ENCODE measurements around the gene GFRA1.
"Not testable (repeated sequence)": the region's sequence is repeated elsewhere in the genome, so short reads cannot be mapped to it uniquely, and the experiment has no call there.

GFRA1 gene

DNA sequence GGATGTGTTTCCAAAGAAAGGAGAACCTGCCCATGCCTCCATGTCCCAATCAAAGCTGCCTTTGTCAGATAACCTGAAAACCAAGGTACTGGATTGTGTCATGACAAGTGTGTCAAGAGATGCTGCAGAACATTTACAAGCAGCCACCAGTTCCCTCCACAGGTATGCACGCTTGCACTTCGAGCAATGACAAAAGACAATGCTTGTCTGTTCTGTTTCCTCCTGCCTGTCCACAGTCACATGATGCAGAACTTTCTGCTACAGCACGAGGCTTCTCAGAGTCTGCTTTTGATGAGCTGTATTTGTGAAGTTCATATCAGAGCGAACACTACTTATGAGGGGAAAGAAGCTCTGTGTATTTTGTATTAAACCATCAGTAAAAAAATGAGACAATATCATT is 209.9 kb downstream of the GFRA1 start:
- no peak for DNase-seq (ENCODE audit: low read depth)

DNA sequence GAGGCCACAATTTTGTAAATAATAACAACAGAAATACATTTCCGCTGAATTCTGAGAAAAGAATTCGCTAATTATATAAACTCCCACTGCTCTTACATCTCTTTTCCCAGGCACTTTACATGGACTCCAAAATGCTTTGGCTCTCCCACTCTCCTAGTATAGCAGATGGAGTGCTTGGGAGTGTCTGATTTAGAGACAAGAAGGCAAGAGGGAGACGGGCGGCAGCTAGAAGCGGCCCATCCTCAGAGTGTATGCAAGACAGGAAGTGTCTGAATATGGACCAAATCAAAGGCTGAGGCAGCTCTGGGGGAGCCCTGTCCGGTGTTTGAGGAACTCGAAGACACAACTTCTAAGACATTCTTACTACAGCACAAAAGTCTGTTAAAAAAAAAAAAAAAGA is 212.1 kb downstream of the GFRA1 start:
- no peak for DNase-seq (ENCODE audit: low read depth)

DNA sequence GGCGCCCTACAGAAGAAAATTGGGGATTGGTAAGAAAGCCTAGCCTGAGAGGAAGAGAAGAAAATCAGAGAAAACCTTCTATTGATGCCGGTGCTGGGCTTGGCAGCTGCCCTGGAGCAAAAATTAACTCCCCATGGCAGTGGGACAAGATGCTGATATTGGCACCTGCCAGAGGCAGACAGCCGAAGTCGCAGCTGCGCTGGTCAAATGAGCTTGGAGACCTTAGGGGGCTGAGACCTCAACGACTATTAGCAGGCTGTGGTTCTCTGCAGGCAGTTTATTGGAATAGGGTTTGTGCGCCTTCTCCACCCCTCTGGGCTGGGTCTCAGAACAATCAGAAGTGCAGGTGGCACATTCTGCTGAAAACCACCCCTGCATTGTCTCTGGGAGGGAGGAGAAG is 213.7 kb downstream of the GFRA1 start:
- no peak for DNase-seq (ENCODE audit: low read depth)

DNA sequence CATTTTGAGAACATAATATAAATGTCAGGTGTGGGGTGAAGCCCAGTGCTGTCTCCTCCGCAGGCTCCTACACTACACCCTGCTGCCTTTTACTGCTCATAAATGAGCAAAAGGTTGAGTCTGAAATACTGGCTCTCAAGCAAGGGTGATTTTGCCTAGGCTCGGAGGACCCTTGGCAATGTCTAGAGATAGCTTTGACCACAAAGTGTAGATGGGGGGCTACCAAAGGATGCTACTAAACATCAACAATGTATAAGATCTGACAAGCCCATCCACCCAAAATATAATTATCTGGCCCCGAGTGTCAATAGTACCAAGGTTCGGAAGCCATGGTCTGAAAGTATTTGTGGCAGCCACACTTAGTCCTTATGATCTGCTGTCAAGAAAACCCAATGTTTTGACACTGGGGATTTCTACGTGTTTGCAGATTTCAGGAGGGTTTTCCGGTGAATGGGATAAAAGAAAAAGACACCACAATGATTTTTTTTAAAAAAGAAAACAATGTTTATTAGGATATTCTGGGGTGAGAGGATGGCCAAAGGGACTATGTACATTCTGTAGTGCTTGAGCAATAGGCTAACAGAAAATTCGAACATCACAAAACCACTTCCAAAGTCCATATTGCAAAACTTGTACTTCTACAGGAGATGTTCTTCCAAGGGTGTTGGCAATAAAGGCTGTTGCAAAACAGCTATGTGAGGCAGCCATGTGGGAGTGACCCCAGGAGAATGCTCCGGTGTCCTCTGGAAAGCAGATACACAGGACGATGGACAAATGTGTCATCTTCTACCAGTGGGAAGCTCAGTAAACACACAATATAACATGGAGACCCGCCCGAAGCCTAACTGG is 216.3 kb downstream of the GFRA1 start:
- DNase-seq (ENCODE audit: low read depth): no peak

DNA sequence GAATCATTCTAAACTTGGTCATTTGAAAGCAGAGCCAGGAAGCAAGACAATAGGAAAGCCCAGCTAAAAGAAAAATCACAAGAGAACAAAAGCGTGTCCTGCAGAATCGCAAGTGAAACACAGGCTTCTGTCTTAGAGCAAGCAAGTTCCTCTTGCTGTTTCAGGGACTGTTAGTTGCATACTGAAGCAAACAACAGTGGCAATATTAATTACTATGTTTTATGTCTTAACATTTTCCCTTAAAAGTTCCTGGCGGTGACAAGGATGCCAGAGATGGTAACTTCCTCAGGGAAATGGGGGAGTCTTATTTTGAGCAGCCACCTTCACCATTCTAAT is 217.1 kb downstream of the GFRA1 start:
- no peak for DNase-seq (ENCODE audit: low read depth)

DNA sequence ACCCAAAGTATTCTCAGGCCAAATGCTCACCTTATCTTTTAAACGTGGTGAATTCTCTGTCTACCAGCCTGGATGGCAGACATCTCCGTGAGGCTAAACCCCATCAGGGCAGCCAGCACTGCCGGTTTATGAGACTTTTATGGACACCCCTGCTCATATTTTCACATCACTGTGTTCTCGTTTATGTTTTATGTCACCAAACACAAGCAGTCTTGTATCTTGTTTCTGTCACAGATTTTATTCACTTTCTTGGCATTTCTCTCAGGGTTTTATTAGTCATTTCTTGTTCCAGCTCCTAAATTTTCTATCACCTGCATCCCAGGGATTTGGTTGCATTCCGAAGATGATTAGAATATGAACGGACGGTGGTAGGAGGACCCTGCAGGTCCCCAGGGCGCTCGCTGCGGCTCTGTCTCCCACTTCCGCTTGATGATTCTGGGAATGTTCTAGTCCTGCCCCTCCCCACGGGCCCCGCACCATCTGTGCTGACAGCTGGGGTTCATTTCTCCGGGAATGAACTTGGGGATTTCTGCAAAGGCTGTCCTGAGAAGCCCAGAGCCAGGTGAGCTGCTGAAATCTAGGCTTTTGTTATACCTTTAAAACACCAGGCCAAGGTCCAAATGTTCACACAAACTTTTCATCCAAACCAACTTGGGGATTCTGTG is 217.6 kb downstream of the GFRA1 start:
- no peak for DNase-seq (ENCODE audit: low read depth)

DNA sequence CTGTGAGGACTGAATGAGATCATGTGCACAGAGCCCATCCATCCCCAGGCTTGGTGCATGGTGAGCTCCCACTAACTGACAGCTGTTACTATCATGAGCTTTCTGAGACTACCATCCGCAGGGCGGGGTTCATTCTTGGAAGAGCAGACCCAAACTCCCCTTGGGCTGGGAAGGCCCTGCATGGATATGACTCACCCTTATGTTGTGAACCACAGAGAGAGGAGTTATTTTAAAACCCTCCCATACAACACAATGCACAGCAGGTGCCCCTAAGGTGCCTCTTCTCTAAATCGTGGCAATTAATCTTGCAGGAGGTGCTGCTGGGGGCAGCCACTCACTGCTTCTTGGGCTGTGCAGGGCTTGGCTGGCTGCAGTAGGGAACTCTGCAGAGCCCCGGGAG is 219.1 kb downstream of the GFRA1 start:
- no peak for DNase-seq (ENCODE audit: low read depth)

DNA sequence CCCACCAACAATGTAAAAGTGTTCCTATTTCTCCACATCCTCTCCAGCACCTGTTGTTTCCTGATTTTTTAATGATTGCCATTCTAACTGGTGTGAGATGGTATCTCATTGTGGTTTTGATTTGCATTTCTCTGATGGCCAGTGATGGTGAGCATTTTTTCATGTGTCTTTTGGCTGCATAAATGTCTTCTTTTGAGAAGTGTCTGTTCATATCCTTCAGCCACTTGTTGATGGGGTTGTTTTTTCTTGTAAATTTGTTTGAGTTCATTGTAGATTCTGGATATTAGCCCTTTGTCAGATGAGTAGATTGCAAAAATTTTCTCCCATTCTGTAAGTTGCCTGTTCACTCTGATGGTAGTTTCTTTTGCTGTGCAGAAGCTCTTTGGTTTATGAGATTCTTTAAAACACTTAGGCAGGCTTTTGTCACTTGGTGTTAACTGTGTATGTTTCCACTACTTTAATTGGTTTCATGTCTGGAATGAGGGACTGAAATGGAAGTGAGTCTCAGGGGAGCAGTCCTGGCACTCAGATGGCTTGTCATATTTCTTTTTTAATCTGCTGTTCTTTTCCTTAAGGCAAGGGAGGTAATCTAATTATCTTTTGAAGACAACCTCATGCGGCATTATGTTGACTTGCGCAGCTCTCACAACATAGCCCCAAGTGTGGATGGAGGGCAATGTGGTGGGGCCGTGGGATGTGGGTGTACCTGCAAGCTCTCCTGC is 219.8 kb downstream of the GFRA1 start:
- DNase-seq (ENCODE audit: low read depth): not testable (repeated sequence)

DNA sequence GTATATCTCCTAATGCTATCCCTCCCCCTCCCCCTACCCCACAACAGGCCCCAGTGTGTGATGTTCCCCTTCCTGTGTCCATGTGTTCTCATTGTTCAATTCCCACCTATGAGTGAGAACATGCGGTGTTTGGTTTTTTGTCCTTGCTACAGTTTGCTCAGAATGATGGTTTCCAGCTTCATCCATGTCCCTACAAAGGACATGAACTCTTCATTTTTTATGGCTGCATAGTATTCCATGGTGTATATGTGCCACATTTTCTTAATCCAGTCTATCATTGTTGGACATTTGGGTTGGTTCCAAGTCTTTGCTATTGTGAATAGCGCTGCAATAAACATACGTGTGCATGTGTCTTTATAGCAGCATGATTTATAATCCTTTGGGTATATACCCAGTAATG is 220.5 kb downstream of the GFRA1 start:
- not testable (repeated sequence) for DNase-seq (ENCODE audit: low read depth)

DNA sequence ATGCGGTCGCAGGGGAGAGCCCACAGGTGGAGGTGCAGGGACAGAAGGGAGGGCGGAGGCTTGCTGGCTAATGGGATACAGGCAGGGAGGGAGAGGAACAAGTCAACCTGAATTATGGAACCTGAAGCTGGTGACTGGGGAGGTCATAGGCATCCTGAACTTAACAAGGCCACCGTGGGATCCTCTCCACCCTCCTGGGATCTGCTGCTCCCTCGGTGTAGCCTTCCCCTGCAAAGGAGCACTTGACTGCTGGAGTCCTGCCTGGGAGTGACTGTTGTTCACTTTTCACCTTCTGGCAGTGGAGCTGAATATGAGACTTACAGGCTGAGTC is 223.1 kb downstream of the GFRA1 start:
- no peak for DNase-seq (ENCODE audit: low read depth)

DNA sequence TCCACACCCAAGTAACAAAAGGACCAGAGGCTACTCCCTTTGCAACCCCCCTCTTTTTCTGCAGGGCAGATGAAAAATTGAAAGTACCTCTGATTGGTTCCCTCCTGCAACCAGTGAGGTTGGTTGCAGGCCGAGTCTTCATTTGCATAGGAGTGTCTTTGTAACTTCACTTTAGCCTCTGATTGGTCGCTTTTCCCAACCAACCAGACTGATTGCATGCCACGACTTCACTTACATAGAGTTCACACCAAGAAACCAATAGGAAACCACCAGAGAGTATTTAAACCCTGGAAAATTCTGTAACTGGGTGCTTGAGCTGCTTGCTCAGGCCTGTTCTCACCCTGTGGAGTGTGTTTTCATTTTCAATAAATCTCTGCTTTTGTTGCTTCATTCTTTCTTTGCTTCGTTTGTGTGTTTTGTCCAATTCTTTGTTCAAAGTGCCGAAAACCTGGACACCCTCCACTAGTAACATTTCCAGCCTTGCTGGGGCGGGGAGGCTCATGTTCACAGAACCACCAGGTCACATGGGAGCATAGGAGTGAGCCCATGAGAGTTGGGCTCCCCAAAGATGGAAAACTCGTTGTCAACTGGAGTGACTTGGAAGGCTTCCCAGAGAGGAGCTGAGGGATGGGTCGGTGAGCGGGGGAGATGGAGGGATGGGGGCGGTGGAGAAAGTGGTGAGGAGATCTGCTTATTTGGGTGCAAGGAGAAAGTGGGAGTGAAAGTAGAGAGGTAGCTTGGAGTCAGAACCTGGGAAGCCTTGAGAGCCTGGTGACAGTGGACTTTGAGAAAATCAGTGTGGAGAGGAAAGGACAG is 223.6 kb downstream of the GFRA1 start:
- no peak for DNase-seq (ENCODE audit: low read depth)

DNA sequence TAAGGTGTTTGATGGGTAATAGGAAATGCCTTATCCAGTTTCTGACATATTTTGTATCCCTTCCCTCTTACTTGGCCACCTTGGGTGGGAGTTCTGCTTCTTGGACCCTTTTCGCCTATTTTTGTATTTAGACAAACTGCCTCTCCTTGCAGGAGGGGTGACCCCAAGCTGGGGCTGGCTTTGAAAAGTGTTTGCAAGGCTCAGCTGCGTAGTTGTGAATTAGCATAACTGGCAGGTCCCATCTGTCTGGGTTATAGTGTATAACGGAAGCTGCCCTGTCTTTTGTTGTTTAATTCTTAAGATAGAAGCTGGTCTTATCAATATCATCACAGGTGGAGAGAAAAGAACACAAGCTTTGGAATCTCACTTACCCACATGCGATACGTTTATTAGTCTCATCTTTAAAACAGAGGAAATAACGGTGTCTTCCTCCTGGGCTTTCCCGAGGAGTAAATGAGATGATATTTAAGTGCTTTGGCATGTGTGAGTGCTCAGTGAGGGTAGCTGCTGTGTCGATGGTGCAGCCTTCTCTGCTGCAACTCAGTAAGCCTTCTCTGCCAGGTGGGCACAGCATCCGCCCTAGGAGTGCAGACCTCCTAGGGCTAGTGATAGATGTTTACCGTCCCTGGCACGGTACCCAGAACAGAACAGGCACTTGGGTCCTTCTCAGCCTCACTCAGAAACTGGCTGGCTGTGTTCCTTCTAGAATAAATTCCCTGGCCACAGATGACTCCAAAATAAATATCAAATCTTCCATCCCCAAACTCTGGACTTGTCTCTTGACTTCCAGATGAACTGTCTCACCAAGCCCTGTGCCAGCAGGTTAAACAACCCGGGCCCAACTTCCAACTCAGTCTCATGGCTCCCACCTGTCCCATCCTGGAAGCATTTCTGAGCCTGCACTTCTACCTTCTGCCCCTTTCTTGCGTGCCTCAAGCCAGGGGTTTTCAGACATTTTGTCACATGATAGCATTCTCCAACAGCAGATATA is 227.3 kb downstream of the GFRA1 start:
- no peak for DNase-seq (ENCODE audit: low read depth)

DNA sequence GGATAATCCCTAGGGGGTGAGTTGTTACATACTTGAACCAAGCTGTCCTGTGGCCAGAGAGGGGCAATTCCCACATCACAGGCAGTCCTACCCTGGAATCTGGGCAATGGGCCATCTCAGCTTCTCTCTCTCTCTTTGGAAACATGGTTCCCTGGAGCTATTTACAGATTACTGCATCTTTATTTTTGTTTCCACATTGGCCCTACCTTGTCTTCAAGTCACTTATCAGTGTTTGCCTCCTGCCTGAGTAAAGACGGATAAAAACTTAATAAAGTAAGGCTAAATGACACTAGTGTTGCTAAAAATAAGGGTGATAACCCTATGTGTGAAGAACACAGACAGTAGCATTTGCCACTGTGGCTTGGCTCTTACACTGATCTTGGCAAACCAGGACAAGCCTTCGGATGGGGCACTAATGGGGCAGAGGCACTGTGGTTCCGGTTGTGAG is 228.2 kb downstream of the GFRA1 start:
- DNase-seq (ENCODE audit: low read depth): no peak

DNA sequence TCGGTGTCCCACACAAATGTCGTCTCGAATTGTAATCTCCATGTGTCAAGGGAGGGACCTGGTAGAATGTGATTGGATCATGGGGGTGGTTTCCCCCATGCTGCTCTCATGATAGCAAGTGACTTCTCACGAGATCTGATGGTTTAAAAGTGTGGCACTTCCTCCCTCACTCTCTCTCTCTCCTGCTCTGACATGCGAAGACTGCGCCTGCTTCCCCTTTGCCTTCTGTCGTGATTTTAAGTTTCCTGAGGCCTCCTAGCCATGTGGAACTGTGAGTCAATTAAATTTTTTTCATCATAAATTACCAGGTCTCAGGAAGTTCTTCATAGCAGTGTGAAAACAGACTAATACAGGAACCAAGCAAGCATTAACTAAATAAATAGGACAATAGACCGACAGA is 229.1 kb downstream of the GFRA1 start:
- no peak for DNase-seq (ENCODE audit: low read depth)

DNA sequence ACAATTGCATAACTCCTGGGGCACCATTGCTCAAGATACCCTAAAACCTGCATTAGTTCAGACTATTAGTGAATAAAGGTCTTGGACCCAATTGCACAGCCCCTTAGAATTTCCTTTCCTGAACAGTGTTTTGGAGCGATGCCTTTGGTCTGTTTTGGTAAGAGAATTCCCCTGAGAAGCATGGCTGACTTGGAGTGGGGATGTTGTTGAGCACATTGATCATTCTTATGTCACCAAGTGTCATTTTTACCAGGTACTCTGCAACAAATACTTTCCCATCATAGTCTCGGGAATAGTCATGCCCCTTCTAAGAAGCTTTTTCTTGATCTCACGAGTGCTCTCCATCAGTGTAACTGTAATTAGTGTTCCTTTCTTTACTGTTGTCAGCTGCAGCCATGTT is 229.7 kb downstream of the GFRA1 start:
- no peak for DNase-seq (ENCODE audit: low read depth)

DNA sequence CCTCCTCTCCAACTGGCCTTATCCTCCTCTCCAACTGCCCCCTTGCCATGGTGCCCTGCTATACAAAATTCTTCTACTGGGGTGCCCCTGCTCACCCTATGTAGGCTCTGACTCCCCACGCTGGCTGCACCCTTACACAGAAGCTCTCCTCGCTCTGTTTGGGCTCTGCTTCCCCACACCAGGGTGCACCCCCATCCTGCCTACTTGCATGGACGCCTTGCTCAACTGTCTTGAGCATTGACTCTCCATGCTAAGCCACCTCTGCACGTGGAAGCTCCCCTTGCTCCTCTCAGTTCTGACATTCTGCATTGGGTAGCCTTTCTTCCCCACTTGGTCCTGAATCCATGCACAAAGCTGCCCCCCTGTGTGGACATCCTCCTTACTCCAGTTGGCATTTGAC is 231.1 kb downstream of the GFRA1 start:
- DNase-seq (ENCODE audit: low read depth): no peak

DNA sequence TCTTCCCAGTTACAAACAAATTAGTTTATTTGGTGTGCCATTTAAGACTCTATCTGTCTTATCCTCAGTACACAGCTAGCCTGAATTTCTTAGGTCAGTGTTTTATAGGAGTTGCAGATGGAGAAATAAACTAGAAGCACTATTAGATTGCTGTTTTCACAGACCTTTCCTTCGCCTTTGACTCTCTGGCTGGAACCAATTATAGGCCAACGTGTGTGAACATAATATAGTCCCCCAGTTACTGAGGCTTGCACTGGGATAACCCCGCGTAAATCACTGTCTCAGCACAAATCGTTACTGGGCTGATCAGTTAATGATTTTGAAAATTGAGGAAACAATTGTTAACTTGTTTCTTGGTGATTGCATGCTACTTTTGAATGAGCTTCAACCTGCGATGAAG is 233.4 kb downstream of the GFRA1 start:
- DNase-seq (ENCODE audit: low read depth): no peak

DNA sequence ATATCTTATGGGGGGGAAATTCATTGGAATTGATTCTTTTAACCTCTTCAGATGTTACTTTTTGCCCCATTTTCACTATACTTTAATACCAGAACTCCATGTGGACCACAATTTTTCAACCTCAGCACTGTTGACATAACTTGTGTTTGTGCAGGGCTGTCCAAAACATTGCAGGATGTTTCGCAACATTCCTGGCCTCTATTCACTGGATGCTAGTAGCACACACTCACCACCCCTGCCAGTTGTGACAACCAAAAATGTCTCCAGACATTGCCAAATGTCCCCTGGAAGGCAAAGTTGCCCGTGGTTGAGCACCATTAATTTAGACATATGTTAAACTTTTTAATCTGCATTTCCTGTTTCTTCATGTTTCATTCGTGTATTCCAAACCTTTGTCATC is 234.7 kb downstream of the GFRA1 start:
- DNase-seq (ENCODE audit: low read depth): no peak

DNA sequence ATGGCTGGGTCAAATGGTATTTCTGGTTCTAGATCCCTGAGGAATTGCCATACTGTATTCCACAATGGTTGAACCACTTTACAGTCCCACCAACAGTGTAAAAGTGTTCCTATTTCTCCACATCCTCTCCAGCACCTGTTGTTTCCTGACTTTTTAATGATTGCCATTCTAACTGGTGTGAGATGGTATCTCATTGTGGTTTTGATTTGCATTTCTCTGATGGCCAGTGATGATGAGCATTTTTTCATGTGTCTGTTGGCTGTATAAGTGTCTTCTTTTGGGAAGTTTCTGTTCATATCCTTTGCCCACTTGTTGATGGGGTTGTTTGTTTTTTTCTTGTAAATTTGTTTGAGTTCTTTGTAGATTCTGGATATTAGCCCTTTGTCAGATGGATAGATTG is 237.6 kb downstream of the GFRA1 start:
- DNase-seq (ENCODE audit: low read depth): not testable (repeated sequence)

DNA sequence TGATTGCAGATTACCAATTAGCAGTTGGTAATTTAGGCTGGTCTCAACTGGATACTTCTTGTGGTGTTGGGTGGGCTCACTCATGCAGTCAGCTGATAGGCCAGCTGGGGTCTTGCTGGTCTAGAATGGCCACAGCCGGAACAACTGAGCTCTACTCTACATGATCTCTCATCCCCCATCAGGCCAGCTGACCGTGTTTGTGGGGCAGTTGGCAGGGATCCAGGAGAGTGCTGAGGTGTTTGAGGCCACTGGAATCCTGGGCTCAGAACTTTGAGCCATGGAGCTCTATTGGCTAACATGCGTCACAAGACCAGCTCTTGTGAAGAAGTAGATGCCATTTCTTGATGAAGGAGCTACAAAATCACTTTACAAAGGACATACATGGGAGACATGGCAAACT is 242.4 kb downstream of the GFRA1 start:
- DNase-seq (ENCODE audit: low read depth): no peak

DNA sequence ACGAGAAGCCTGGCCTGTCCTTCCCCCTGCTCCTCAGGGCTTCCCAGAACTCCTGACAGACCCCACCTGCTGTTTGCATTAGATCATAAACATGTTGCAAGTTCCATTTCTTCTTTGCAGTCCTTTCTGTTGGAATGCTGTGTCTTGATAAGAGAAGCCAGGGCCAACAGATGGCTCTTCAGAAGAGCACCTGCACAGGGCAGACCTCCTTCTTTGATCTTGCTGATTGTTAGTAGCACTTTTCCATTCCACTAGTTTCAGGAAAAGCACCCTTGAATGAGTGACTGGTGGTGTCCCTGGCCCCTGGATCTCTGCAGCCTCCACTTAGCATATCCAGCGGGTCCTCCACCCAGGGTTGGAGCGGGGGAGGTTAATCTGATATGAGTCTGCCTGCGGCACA is 243.2 kb downstream of the GFRA1 start:
- DNase-seq (ENCODE audit: low read depth): no peak
